Effector CD8-positive, alpha-beta T cell (primary cell): ENCODE data around the gene PAPPA.

Experiments
- DNase-seq: peaks from one replicate; lab custom pipeline; 2025; lab: John Stamatoyannopoulos, UW

Gene PAPPA

GRCh38 chr9:116152941-116153764 lies 438 bp upstream of the PAPPA start:
- no peak for DNase-seq

DNA sequence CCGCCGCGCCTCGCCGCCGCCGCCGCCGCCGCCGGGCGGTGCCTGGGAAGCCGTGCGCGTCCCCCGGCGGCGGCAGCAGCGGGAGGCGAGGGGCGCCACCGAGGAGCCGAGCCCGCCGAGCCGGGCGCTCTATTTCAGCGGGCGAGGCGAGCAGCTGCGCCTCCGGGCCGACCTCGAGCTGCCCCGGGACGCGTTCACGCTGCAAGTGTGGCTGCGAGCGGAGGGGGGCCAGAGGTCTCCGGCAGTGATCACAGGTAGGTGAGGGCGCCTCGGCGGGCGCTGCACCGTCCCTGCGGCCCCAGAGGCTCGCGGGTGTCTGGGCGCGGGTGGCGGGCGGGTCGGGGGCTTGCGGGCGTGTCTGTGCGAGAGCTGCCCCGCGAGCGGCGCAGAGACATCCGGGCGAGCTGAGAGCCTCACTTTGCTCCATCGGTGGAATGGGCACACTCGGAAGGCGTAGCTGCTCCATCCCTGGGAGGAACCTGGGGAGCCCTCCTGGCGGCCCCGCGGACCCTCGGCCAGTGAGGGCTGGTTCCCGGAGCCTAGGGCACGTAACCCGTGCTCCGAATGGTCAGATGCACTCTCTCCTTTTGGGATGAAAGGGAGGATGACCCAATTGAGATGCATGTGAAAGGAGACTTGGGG lies 864 bp downstream of the PAPPA start:
- DNase-seq, result no peak

- DNase-seq, result no peak
Observed at GRCh38 chr9:116154976-116155697, 1.5 kb downstream of the PAPPA start.

- DNase-seq, result no peak
Observed at GRCh38 chr9:116155698-116156039, 2.1 kb downstream of the PAPPA start.

DNA sequence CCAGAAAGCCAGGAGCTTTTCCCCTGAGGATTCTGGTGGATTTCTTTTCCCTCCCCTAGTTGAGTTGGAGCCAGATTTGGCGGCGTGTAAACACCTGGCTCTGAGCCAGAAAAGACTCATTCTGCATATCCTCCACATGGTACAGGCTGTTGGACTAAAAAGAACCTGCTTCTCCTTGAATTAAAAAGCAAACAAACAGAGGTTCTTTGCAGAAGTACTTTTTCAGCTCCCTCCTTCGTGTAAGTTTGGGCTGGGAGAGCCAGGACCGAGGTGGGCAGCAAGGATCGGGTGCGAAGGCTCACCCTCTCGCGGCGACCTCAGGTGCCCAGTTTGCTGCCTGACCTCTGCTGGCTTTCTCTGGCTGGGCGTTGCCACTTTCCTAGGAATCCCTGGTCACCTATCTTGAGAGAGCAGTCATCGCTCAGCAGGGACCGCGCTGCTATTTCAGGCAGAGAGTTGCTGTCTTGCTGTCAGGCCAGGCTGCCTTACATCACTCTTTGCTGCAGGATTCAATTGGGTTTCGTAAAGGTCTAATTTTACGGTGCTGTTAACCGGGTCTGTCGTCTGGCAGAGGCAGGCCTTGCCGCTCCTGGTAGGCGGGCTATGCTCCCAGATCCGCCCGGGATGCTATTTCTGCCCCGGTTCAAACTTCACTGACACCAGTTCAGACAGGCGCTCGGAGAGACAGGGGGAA lies 3.2 kb downstream of the PAPPA start:
- no peak for DNase-seq

DNA sequence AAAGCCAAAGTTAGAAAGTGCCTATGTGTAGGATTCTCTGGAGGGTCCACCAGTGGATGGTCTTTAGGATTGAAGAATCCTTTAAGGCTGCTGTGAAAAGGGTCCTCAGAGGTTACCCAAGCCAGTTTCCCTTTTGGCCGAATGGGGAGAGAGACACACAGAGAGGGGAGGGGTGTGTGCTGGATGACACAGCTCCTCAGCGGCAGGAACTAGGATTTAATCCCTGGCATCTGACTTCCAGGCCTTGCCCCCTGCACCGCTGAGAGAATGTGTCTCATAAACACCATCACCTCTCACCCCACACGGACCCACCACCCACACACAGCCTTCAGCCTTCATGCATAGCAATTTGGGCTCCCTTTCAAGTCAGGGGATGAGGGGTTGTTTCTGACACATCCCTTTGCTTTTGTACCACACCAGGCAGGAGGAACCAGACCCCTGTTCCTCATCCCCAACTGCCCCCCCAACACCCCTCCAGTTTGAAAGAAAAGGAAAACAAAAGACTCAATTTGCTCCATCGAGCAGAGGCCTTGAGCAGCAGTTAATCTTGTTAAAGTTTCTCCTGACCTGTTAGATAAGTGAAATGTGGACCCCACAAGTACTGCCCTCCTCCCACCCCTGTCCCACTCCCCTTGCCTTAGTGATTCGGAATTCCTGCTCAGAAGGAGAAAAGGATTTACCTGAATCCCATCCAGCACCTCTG lies 4.0 kb downstream of the PAPPA start:
- no peak for DNase-seq

- DNase-seq, result no peak
Observed at GRCh38 chr9:116160676-116161571, 7.3 kb downstream of the PAPPA start.

DNA sequence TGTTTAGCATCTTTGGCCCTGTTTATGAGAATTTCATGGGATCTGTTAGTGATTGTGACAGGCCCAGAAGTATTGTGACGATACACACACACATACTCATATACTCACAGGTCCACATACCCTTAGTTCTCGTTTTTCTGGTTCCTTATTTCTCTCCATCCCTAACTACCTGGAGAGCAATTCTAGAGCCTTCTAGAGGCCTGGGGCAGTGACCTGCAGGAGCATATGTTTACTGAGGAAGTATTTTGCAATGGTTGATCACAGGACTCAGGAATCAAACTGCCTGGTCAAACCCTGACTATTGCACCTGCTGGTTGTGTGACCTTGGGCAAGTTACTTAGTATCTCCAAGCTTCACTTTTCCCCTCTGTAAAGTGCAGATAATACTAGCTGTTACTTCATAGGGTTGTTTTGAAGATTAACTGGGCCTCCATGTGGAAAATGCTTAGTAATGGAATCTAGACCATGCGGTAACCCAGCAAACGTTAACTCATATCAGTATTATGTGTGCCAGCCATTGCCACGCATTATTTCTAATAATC lies 8.7 kb downstream of the PAPPA start:
- DNase-seq, result no peak

DNA sequence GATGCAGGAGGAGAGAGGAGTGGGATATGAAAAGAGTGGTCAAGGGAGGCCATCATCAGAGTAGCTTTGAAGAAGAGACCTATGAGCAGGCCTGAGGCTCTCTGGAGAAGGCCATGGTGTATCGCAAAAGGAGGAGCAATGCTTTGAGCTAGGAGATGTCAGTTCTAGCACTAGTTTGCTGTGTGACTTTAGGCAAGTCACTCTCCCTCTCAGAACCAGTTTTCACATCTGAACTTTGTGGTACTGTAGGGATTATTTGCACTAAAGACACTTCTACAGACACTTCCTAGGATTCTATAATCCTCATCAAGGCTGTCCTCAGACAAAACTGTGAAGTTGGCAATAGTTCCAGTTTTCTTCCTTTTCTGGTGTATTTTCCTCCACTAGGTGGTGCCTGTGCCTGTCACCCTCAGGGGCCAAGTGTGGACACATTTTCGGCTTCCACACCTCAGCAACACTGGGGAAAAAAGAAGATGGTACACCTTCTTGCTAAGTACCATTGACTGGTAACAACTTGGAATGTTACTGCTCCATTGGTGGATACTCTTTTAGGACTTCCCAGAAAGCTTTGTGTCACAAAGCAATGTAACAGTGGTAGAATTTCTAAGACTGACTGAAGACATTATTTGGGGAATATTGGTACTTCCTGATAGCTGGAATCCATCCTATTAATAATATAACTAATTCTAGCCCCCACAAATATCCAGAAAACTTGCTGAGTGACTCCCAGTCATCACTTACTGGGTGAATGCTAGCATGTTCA lies 9.9 kb downstream of the PAPPA start:
- no peak for DNase-seq

DNA sequence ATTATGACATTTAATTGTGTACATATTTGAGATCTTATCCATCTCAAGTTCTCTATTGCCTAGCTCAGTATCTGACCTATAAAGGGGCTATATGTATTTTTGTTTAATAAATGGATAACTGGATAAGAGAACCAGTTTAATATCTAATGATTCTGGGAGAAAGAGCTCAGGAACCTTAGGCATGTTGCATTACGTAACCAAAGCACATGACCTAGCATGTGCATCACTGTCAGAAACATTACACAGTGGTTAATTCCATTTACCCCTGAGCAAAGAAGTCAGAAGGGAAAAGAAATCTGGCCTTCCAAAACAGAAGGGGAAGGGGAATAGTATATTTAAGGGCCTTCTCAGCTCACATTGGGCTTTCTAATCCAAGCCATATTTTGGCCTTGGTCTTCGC lies 12.3 kb downstream of the PAPPA start:
- DNase-seq, result no peak

DNA sequence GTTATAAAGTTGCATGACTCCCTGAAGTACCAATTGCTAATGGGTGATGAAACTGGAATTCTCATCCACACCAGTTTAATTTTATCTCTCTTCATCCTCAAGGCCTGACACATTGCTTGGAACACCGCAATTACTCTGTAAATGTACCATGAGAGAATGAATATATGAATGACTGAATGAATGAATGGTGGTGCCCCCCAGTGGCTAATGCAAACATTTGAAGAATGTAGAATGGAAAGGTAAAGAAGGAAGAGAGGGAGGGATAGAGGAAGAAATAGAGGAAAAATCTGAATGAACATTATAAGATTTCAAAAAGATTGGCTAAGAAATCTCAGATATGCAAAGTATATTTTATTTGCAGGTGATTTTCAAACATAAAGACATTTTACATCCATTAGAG lies 13.1 kb downstream of the PAPPA start:
- no peak for DNase-seq

DNA sequence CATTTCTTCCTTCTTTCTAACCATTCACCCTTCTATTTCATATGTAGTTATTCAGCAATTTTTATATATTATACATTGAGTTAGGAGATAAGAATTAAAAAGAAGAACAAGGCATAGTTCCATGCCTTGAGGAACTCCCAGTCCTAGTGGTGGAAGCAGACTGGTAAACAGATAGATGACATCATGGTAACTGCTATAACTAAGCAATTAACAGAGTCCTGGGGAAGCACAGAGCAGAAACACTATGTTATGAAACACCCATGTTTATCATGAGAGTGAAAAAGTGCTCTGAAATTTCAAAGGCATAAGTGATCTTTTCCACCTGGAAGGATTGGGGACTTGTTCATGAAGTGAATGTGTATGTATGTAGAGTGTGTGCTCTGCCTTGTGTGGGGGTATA lies 14.6 kb downstream of the PAPPA start:
- no peak for DNase-seq

GRCh38 chr9:116172216-116172615 lies 18.6 kb downstream of the PAPPA start:
- no peak for DNase-seq

DNA sequence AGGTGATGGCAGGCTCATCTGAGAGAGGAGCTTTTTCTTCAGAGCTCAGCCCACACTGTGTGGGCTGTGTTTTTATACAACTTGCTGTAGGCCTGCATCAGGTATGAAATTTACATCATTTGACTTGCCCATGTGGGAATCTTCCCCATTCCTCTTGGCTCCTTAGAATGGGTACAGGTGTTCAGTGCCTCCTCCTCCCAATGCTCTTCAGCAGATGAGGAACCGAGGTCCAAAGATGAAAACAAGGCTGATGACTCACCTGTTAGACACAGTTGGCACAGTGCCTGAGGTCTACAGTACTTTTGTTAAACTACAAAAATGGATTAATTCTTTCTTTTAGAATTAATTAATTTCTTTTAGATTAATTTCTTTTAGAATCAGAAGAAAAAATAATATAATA lies 20.8 kb downstream of the PAPPA start:
- DNase-seq, result no peak

DNA sequence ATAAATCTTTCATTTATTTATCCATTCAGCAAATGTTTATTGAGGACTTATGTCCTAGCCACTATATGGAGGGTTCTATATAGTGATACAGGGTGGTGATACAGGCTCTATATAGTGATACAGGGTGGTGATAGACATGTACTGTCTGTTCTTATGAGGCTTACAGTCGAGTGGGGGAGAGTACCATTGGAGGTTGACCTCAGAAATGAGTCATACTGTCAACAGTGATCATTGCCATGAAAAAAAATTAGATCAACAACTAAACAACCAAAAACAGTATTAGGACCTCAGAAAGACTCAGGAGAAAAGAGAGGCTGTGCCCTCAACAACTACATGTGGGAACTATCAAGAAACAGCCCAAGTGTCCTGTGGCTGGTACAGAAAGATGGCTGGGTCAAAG lies 22.0 kb downstream of the PAPPA start:
- DNase-seq, result no peak

DNA sequence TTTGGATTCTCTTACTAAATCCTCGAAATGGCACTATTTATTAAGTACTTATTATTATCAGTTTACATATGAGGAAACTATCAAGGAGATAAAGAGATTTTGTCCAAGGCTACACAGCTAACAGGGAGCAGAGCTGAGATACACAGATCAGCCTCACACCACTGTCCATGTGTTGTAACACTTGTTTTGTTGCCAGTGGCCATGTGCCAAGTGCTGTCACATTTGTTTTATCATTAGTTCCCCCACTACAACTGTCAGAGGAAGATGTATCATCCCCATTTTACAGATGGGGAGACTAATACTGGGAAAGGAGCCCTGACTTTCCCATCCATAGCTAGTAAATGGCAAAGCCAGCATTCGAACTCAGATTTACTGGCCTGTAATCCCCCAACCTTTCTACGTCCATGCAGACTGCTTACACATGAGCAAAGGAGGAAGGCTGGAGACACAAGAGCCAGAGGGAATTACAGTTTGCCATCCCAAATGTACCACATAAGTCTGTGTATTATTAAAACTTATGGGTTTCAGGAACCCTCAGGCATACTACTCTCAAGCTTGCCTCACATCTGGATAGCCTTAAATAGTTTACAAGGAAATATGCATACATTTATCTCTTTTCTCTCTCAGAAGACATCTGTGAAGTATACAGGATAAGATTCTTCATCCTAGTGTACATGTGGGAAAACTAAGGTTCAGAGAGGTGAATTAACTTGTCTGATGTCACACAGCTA lies 25.1 kb downstream of the PAPPA start:
- no peak for DNase-seq

DNA sequence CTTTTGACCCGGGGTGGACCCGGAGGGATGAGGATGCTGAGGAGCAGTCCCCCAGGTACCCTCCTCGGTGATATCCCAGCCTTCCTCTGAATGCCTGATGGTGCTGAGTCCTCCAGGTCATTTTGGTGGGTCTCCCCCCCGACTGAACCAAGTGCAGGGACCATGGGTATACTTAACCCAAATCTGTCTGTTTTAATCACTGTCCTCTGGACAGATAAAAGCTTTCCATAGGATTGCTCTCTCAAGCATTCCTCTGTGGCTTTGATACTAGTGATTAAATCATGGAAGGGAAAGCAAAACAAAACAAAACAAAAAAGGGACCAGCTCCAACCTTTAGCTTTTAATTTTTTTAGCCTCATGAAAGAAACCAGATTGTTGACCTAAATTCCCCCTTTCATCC lies 26.0 kb downstream of the PAPPA start:
- no peak for DNase-seq

DNA sequence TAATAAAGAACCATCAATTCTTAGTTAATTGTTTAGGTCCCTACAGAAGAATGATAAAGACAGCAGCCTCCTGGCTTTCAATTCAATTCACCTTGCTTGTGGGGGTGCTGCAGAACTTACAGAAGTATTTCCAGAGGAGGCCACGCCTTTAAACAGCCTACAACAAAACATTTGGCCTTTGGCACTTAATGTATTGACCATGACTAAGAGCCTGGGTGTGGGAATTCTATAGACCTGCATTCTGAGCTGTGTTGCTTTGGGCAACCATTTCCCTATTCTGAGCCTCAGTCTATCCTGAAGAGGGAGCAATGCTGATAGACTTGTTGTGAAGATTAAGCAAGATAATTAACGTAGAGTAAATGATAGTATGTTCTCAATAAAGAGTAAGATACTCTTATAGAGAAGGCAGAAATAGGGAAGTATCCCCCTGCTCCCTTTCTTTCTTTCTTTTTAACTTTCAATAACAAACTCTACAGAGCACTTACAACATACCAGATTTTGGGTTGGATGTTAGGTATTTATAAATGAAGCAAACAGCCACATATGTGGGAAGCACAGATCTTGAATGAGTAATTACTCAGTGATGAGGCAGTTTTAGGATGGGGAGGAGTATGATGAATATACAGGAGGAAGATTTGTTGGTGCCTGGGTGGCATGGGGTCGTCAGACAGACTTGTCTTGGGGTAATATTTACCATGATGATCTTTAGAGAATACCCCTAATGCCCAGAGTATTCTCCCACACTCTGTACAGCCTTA lies 28.4 kb downstream of the PAPPA start:
- DNase-seq, result no peak
